Testis (tissue), 2 donors: ENCODE results near the gene MRM1.

Experiments
- CTCF ChIP-seq, 3 experiments: fragments of 450-650 bp in 2 of 3; fragments of 200-600 bp in 1 of 3; sonication (generic) in 1 of 3; IDR thresholded peaks; one replicate each; pipeline ENCODE4 v1.5.1; 2016 to 2019; ENCODE audit warnings: antibody characterized with exemption in 3 of 3, mild to moderate bottlenecking in 2 of 3, moderate library complexity in 1 of 3
- POLR2A ChIP-seq: fragments of 450-650 bp; IDR thresholded peaks from one replicate; pipeline ENCODE4 v1.6.1; 2017; ENCODE audit warnings: antibody characterized with exemption, mild to moderate bottlenecking, moderate library complexity

- no peak for TF ChIP-seq CTCF (IDR thresholded peaks at IDR 0.05)
- TF ChIP-seq POLR2A, result no peak
These were observed 25.7 kb downstream of the MRM1 start for GRCh38 chr17:36627101-36627500.
